Esophagus muscularis mucosa (tissue), 4 donors: ENCODE data around the gene FMNL1. TPM values are rescaled to one million over a fixed set of nuclear protein-coding genes. Genes with fewer than 3 reads are reported as not detected.

Experiments
- DNase-seq: peaks from one replicate; pipeline ENCODE4 v3.0.0-alpha.2; 2017; ENCODE audit errors: extremely low spot score
- H3K27ac ChIP-seq, 4 donors: fragments of 200-600 bp; sonication (generic); replicated peaks in 1 of 4; 1 replicate in 3 of 4; 2 replicates in 1 of 4; pipeline ENCODE4 v1.5.1; 2016 to 2019; ENCODE audit warnings: mild to moderate bottlenecking in 1 of 4
- H3K27me3 ChIP-seq, 4 donors: fragments of 200-600 bp; sonication (generic); one replicate each; pipeline versions ENCODE4 v1.5.1 to v1.6.0; 2016 to 2019
- H3K36me3 ChIP-seq, 4 donors: fragments of 200-600 bp; sonication (generic); one replicate each; pipeline ENCODE4 v1.5.1; 2016 to 2019
- H3K4me1 ChIP-seq, 4 donors: fragments of 200-600 bp; sonication (generic); one replicate each; pipeline ENCODE4 v1.5.1; 2016 to 2019
- H3K4me3 ChIP-seq, 4 donors: fragments of 200-600 bp; sonication (generic); 1 replicate in 2 of 4; 2 replicates in 2 of 4; pipeline ENCODE4 v1.5.1; 2016 to 2019; ENCODE audit warnings: mild to moderate bottlenecking in 4 of 4, moderate library complexity in 1 of 4
- H3K9me3 ChIP-seq, 4 donors: fragments of 200-600 bp; sonication (generic); 1 replicate in 3 of 4; 2 replicates in 1 of 4; pipeline ENCODE4 v1.5.1; 2016 to 2019
- CTCF ChIP-seq, 3 experiments: fragments of 200-600 bp in 2 of 3; fragments of 450-650 bp in 1 of 3; sonication (generic) in 2 of 3; IDR thresholded peaks; one replicate each; pipeline ENCODE4 v1.5.1; 2017 to 2019; ENCODE audit warnings: antibody characterized with exemption in 3 of 3, mild to moderate bottlenecking in 2 of 3, moderate library complexity in 1 of 3
- EP300 ChIP-seq: sonication (generic); formaldehyde crosslinking; IDR thresholded peaks from one replicate; pipeline ENCODE4 v1.6.1; 2017; ENCODE audit warnings: antibody characterized with exemption
- POLR2A ChIP-seq: fragments of 450-650 bp; IDR thresholded peaks from one replicate; pipeline ENCODE4 v1.6.1; 2017; ENCODE audit warnings: antibody characterized with exemption, moderate library complexity, mild to moderate bottlenecking, low read depth
- POLR2AphosphoS5 ChIP-seq, 2 donors: sonication (generic); formaldehyde crosslinking; IDR thresholded peaks; one replicate each; pipeline ENCODE4 v1.6.1; 2017; ENCODE audit warnings: antibody characterized with exemption in 2 of 2
- WGBS: methylation state at CpG from one replicate; pipeline ENCODE4 v1.1.5; 2018; 5-methylcytosine and 5-hydroxymethylcytosine counted together
- intact Hi-C: fragments of 100-400 bp; cut with DNase I; formaldehyde crosslinking; loops from one replicate; pipeline ENCODE4 v1.15.1; 2023
- total RNA-seq, 4 donors: library from RNA; depleted of rRNA; stranded (reverse); fragments of >200 nt; gene quantifications; one replicate each; pipeline versions ENCODE4 v1.1.0 to v1.2.1, GENCODE V29; 2016

FMNL1 gene
- total RNA-seq, 4 donors from 2014 or later, result 11.0 to 26.7 (median 19.6) TPM

GRCh38 chr17:45270828-45271418, 49.2 kb downstream of the FMNL1 start:
- Histone ChIP-seq H3K27ac (no peak overlapping the region), H3K4me3 (no peak overlapping the region), H3K9me3 (no peaks in the 10 kb centered on the region), H3K4me1 (peaks cover 0 to 18% (median 12%) of the 10 kb centered on the region in 4 donors), H3K36me3 (peaks cover 74 to 91% (median 81%) of the 10 kb centered on the region in 4 donors), H3K27me3 (no peaks in the 10 kb centered on the region)
- 60% methylated on average over 9 of the region's 13 CpGs for WGBS
- no peak for DNase-seq
- intact Hi-C loops, result loop anchor here (5.0 kb wide), 1 partner anchor 49 kb away; the partner anchor contains the start of gene FMNL1
- TF ChIP-seq CTCF (IDR thresholded peaks at IDR 0.05) (peak; percentile 35 to 50 (median 36)), POLR2A (no peak)

- DNase-seq, result no peak
- Histone ChIP-seq H3K27me3 (no peaks in the 10 kb centered on the region), H3K27ac (no peak overlapping the region), H3K4me3 (no peak overlapping the region), H3K4me1 (peaks cover 0 to 25% (median 19%) of the 10 kb centered on the region in 4 donors), H3K36me3 (peaks cover 67 to 84% (median 75%) of the 10 kb centered on the region in 4 donors), H3K9me3 (no peaks in the 10 kb centered on the region)
- 90% methylated on average over 3 of the region's 3 CpGs for WGBS
- TF ChIP-seq CTCF (IDR thresholded peaks at IDR 0.05), result no peak
- TF ChIP-seq POLR2A, result no peak
- TF ChIP-seq EP300, result no peak
- TF ChIP-seq POLR2AphosphoS5 (IDR thresholded peaks at IDR 0.05), result no peak
- intact Hi-C loops, result loop anchor here (5.0 kb wide), 1 partner anchor 49 kb away; the partner anchor contains the start of gene FMNL1
Measured at GRCh38 chr17:45271603-45272002, 49.9 kb downstream of the FMNL1 start.

- H3K4me3 ChIP-seq, result no peak overlapping the region
- WGBS, result 60% methylated on average over 12 of the region's 16 CpGs
- TF ChIP-seq POLR2AphosphoS5 (IDR thresholded peaks at IDR 0.05) (no peak), EP300 (no peak), POLR2A (no peak), CTCF (IDR thresholded peaks at IDR 0.05) (no peak)
- H3K4me1 ChIP-seq, result peaks cover 16 to 44% (median 38%) of the 10 kb centered on the region in 4 donors
- no peaks in the 10 kb centered on the region for H3K27me3 ChIP-seq
- peak overlapping the region in 1 of 4 donors; percentile 49 for H3K27ac ChIP-seq
- intact Hi-C loops, result loop anchor here (5.0 kb wide), 1 partner anchor 51 kb away; the partner anchor contains the start of gene FMNL1
- peaks cover 48 to 65% (median 56%) of the 10 kb centered on the region in 4 donors for H3K36me3 ChIP-seq
- DNase-seq, result no peak
- H3K9me3 ChIP-seq, result no peaks in the 10 kb centered on the region
Measured at GRCh38 chr17:45273551-45273957, 51.9 kb downstream of the FMNL1 start.

DNA sequence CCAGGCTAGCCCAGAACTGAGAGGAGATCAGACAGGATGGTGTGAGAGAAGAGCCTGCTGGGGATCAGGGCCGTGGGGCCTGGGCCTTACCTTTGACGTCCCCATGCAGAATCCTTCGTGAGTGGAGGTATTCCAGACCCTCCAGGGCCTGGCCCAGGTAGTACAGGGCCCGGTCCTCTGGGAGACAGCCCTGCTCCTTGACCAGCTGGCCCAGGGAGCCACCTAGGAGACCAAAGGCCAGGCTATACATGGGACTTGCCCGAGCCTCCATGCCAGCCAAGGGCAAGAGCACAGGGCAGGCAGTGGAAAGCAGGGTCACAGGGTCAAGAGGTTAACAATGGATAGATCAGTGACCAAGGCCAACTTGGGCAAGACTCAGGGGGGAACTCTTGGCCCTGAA, 52.3 kb downstream of the FMNL1 start:
- no peaks in the 10 kb centered on the region for H3K27me3 ChIP-seq
- H3K9me3 ChIP-seq, result no peaks in the 10 kb centered on the region
- TF ChIP-seq EP300 (no peak), CTCF (IDR thresholded peaks at IDR 0.05) (no peak), POLR2A (no peak), POLR2AphosphoS5 (IDR thresholded peaks at IDR 0.05) (no peak)
- no peak overlapping the region for H3K4me3 ChIP-seq
- 72% methylated on average over 4 of the region's 5 CpGs for WGBS
- peaks cover 18 to 49% (median 43%) of the 10 kb centered on the region in 4 donors for H3K4me1 ChIP-seq
- H3K36me3 ChIP-seq, result peaks cover 43 to 60% (median 51%) of the 10 kb centered on the region in 4 donors
- H3K27ac ChIP-seq, result peak overlapping the region in 1 of 4 donors; percentile 49
- no peak for DNase-seq
- intact Hi-C loops, result loop anchor here (5.0 kb wide), 1 partner anchor 52 kb away; the partner anchor contains the start of gene FMNL1
